Activated CD4-positive, alpha-beta memory T cell treated with anti-CD3 and anti-CD28 coated beads, Interleukin-2, amount 10 ng/mL, durations not matched to agents 7 days and 5 days (primary cell): ENCODE measurements around the gene TCEAL3. TPM values are rescaled to one million over a fixed set of nuclear protein-coding genes. Genes with fewer than 3 reads are reported as not detected.
A peak's percentile ranks its signal among the peaks of the same experiment; 100 is the strongest.
"Not testable (repeated sequence)": the region's sequence is repeated elsewhere in the genome, so short reads cannot be mapped to it uniquely, and the experiment has no call there.

Experiments used
- CTCF ChIA-PET: fragments of 350-600 bp; sonication (Branson Sonifier 250); formaldehyde crosslinking; loops from one replicate; lab custom pipeline; 2021; ENCODE audit warnings: antibody characterized with exemption, inconsistent platforms; lab: Charles Lee
- POLR2A ChIA-PET: fragments of 350-600 bp; sonication (Branson Sonifier 250); formaldehyde crosslinking; loops from one replicate; lab custom pipeline; 2021; ENCODE audit warnings: antibody characterized with exemption; lab: Charles Lee
- DNase-seq: peaks from one replicate; pipeline ENCODE4 v3.0.0-alpha.2; 2020
- H3K27ac Mint-ChIP-seq: one replicate; pipeline ENCODE4 v1.8.0; 2021; ENCODE audit warnings: mild to moderate bottlenecking, mixed read lengths
- H3K27me3 Mint-ChIP-seq: one replicate; pipeline ENCODE4 v1.8.0; 2021; ENCODE audit warnings: mixed read lengths
- H3K36me3 Mint-ChIP-seq: one replicate; pipeline ENCODE4 v1.8.0; 2021; ENCODE audit warnings: low read depth, mixed read lengths
- H3K4me1 Mint-ChIP-seq: one replicate; pipeline ENCODE4 v1.8.0; 2021; ENCODE audit warnings: mixed read lengths
- H3K4me3 Mint-ChIP-seq: one replicate; pipeline ENCODE4 v1.8.0; 2021; ENCODE audit warnings: mild to moderate bottlenecking, mixed read lengths
- H3K9me3 Mint-ChIP-seq: one replicate; pipeline ENCODE4 v1.8.0; 2021; ENCODE audit warnings: mixed read lengths
- total RNA-seq, 2 experiments: library from RNA; stranded (reverse); gene quantifications; one replicate each; pipeline ENCODE4 v1.2.3, GENCODE V29; 2021

The TCEAL3 gene
- total RNA-seq, result 1 to 10 TPM; 2.5 to 3.0 TPM

- Mint-ChIP-seq H3K36me3 (no peaks in the 10 kb centered on the region), H3K4me1 (peaks cover 6% of the 10 kb centered on the region), H3K4me3 (peak within 1 kb of the TSS; percentile 66), H3K27ac (no peak within 1 kb of the TSS), H3K9me3 (no peaks in the 10 kb centered on the region), H3K27me3 (peaks cover 10% of the 10 kb centered on the region)
- DNase-seq, result peak; percentile 19
- ChIA-PET POLR2A (no interaction called here), CTCF (no interaction called here)
Measured at GRCh38 chrX:103607364-103608305, at the start of gene TCEAL3. TCEAL3 (plus strand) TSS chrX:103607963; CDS start chrX:103609065, 1,102 bp downstream.

GRCh38 chrX:103560256-103560655 is 47.5 kb upstream of the TCEAL3 start:
- Mint-ChIP-seq H3K36me3 (no peaks in the 10 kb centered on the region), H3K9me3 (no peaks in the 10 kb centered on the region), H3K27me3 (peaks cover 5% of the 10 kb centered on the region), H3K4me3 (no peak overlapping the region), H3K27ac (no peak overlapping the region), H3K4me1 (no peaks in the 10 kb centered on the region)
- no peak for DNase-seq
- POLR2A ChIA-PET, result no interaction called here
- CTCF ChIA-PET, result no interaction called here

DNA sequence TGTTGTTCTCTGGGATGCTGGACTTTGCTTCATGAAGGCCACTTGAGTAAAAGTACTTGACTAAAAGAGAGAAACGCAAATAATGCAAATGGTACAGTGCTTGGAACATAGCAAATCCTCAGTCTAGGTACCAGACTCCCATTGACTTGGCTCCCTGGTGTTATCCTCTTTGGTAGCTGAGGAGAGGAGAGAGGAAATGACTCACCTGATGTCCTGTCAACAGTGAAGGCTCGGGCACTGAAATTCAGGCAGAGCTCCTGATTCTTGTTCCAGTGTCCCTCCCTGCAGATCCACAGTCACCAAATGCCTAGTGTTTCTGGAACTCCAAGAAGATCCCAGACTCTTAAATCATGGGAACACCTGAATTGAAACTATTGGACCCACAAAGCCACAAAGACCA is 45.0 kb upstream of the TCEAL3 start:
- DNase-seq, result no peak
- Mint-ChIP-seq H3K27ac (no peak overlapping the region), H3K4me1 (no peaks in the 10 kb centered on the region), H3K4me3 (no peak overlapping the region), H3K36me3 (no peaks in the 10 kb centered on the region), H3K27me3 (peaks cover 5% of the 10 kb centered on the region), H3K9me3 (no peaks in the 10 kb centered on the region)
- POLR2A ChIA-PET, result no interaction called here
- CTCF ChIA-PET, result no interaction called here

DNA sequence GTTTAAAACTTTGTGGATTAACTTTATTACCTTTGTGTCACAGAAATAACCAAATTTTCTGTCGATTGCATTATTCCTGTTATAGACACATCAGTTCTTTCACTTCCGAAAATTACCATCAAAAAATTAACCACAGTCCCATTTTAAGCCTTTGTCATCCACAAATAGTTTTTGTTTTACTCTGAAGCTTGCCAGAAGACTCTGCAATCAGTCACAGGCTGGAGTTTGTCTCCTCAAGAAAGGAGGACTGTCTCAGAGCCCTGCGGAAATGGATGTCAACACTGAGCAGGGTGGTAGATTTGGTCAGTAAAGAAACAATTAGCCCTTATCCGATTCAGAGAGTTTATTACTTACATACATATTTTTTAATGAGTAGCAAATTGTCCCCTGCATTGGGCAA is 42.6 kb upstream of the TCEAL3 start:
- CTCF ChIA-PET, result no interaction called here
- Mint-ChIP-seq H3K27me3 (peaks cover 4% of the 10 kb centered on the region), H3K9me3 (no peaks in the 10 kb centered on the region), H3K4me3 (no peak overlapping the region), H3K27ac (no peak overlapping the region), H3K36me3 (no peaks in the 10 kb centered on the region), H3K4me1 (no peaks in the 10 kb centered on the region)
- POLR2A ChIA-PET, result no interaction called here
- no peak for DNase-seq

DNA sequence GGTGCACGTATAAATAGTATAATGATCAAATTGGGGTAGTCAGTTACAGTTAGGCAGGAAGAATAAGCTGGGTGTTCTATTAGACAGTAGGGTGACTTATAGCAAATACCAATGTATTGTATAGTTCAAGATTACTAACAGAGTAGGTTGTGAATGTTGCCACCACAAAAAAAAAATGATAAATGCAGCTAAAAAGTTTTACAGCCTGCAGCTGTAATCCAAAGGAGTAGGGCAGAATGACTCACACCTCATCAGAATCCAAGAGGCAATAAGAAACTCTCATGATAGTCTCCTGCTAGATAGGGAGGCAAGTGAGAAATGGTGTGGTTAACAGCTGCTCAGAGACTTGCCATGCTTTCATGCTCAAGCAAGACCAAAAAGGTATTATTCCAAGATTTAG is 42.0 kb upstream of the TCEAL3 start:
- Mint-ChIP-seq H3K9me3 (no peaks in the 10 kb centered on the region), H3K27me3 (peaks cover 2% of the 10 kb centered on the region), H3K4me3 (no peak overlapping the region), H3K27ac (no peak overlapping the region), H3K36me3 (no peaks in the 10 kb centered on the region), H3K4me1 (no peaks in the 10 kb centered on the region)
- POLR2A ChIA-PET, result no interaction called here
- no peak for DNase-seq
- CTCF ChIA-PET, result no interaction called here

GRCh38 chrX:103571121-103571520 is 36.6 kb upstream of the TCEAL3 start:
- Mint-ChIP-seq H3K27ac (no peak overlapping the region), H3K27me3 (peaks cover 5% of the 10 kb centered on the region), H3K36me3 (no peaks in the 10 kb centered on the region), H3K4me1 (no peaks in the 10 kb centered on the region), H3K4me3 (no peak overlapping the region), H3K9me3 (no peaks in the 10 kb centered on the region)
- DNase-seq, result no peak
- POLR2A ChIA-PET, result no interaction called here
- CTCF ChIA-PET, result no interaction called here

DNA sequence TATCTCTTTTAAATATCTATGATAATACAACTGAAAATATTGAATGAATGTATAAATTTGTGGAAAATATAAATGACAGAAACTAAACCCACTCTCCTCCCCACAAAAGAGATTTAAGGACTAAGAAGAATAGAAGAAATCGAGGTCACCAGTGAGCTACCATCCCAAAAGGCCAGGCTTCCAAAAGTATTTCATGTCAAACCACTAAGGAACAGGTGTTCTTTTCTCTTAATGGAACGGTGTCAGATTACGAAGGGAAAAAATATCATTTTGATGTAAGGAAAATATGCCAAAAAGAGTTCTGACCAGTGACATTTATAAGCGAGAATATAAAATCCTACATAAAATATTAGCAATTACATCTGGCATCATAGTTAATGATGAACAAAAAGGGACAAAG is 36.0 kb upstream of the TCEAL3 start:
- Mint-ChIP-seq H3K27me3 (peaks cover 5% of the 10 kb centered on the region), H3K27ac (no peak overlapping the region), H3K4me3 (no peak overlapping the region), H3K36me3 (no peaks in the 10 kb centered on the region), H3K9me3 (no peaks in the 10 kb centered on the region), H3K4me1 (no peaks in the 10 kb centered on the region)
- DNase-seq, result no peak
- POLR2A ChIA-PET, result no interaction called here
- CTCF ChIA-PET, result no interaction called here

- no peaks in the 10 kb centered on the region for H3K9me3 Mint-ChIP-seq
- no peak overlapping the region for H3K27ac Mint-ChIP-seq
- no peak for DNase-seq
- H3K27me3 Mint-ChIP-seq, result peaks cover 8% of the 10 kb centered on the region
- H3K36me3 Mint-ChIP-seq, result no peaks in the 10 kb centered on the region
- no peak overlapping the region for H3K4me3 Mint-ChIP-seq
- H3K4me1 Mint-ChIP-seq, result no peaks in the 10 kb centered on the region
- CTCF ChIA-PET, result no interaction called here
- POLR2A ChIA-PET, result interaction anchor here (0.8 kb wide), 1 partner anchor 19 kb away, joined by 3 read pairs; no protein-coding TSS in a partner anchor
Measured at GRCh38 chrX:103573202-103573601, 34.6 kb upstream of the TCEAL3 start.

DNA sequence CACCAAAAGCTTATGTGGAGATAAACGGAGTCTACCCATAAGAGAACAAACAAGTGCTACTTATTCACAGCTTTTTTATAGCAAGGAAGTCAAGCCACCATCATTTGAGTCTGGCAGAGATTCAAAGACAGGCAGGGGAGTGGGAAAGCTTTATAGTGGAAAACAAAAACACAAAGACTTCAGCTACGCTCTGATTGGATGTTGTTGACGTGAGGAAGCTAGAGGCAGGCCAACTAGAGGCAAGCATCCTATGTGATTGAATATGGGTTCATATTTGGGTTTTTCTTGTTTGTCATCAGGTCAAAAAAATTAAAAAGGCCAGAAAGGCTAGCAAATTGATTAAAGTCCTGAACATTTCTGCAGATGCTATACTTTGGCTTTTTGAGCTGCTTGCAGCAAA is 23.2 kb upstream of the TCEAL3 start:
- ChIA-PET CTCF (no interaction called here), POLR2A (no interaction called here)
- H3K27me3 Mint-ChIP-seq, result peaks cover 13% of the 10 kb centered on the region
- H3K9me3 Mint-ChIP-seq, result no peaks in the 10 kb centered on the region
- no peak for DNase-seq
- no peaks in the 10 kb centered on the region for H3K36me3 Mint-ChIP-seq
- no peak overlapping the region for H3K4me3 Mint-ChIP-seq
- H3K27ac Mint-ChIP-seq, result no peak overlapping the region
- peaks cover 4% of the 10 kb centered on the region for H3K4me1 Mint-ChIP-seq

DNA sequence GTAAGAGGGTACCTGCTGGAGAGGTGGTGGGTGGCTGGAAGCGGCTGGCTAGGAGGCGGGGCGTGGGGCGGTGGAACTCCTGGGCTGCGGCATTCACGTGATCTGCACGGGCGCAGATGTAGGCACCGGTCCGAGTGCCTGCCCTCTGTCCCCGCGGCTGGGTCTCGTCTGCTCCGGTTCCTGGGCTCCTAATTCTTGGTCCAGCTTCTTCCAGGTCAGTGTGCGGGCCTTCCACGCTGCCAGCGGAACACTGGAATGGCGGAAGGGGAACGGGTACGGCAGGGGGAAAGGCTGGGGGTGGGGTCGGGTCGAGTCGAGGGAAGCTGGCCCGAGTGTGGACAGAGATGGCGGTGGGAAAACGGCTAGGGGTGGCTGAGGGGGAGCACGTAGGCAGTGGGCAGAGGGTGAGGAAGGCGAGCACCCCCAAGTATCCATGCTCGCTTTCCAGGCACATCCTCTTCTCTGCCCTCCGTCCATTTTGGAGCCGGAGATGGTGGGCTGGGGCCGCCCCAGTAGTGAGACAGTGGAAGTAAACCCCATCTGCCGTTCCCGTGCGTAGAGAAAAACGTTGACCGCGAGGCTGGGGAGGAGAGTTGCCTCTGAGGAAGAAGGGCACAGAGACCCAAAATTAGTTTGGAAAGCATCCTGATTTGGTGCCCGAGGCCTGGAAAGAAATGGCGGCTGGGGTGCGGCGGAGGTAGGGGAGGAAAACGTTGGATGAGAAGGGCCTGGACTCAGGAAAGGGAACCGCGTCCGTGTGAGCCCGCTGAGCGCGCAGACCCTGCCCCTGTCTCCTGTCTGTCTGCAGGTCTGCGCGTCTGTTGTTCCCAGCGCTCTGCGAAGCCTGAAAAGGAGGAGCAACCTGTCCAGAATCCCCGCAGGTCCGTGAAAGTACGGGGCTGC is 22.1 kb upstream of the TCEAL3 start, which contains the start of gene TCEAL4:
Gene TCEAL4 (plus strand): TSS at position 105 of the 903 bp plus-strand sequence. CDS start 1,161 bp downstream, outside the sequence.
- H3K4me1 Mint-ChIP-seq, result peaks cover 7% of the 10 kb centered on the region
- no peaks in the 10 kb centered on the region for H3K36me3 Mint-ChIP-seq
- no peaks in the 10 kb centered on the region for H3K9me3 Mint-ChIP-seq
- peak; percentile 17 for DNase-seq
- POLR2A ChIA-PET, result no interaction called here
- H3K4me3 Mint-ChIP-seq, result peak within 1 kb of the TSS; percentile 73
- H3K27me3 Mint-ChIP-seq, result peaks cover 10% of the 10 kb centered on the region
- H3K27ac Mint-ChIP-seq, result no peak within 1 kb of the TSS
- CTCF ChIA-PET, result no interaction called here

DNA sequence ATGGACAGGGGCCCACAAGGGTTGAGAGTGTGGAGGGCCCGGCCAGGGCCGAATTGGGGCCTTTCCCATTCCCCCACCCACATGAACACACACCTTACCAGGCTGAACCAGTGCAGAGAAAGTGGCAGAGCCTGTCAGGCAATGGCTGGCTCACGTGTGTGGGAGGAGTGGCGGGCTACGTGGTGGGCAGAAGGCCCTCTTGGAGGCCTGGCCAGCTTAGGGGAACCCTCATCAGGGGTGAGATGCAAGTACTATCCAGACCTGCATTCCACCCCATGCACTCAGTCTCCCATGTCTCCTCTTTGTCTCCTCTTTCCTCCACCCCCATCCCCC is 21.5 kb upstream of the TCEAL3 start:
- Mint-ChIP-seq H3K4me1 (peaks cover 7% of the 10 kb centered on the region), H3K27ac (no peak overlapping the region), H3K4me3 (peak overlapping the region; percentile 73), H3K36me3 (no peaks in the 10 kb centered on the region), H3K9me3 (no peaks in the 10 kb centered on the region), H3K27me3 (peaks cover 6% of the 10 kb centered on the region)
- DNase-seq, result no peak
- ChIA-PET CTCF (no interaction called here), POLR2A (no interaction called here)

DNA sequence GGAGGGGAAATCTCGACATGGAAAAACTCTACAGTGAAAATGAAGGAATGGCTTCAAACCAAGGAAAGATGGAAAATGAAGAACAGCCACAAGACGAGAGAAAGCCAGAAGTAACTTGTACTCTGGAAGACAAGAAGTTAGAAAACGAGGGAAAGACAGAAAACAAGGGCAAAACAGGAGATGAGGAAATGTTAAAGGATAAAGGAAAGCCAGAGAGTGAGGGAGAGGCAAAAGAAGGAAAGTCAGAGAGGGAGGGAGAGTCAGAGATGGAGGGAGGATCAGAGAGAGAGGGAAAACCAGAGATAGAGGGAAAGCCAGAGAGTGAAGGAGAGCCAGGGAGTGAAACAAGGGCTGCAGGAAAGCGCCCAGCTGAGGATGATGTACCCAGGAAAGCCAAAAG is 21.1 kb upstream of the TCEAL3 start:
- H3K9me3 Mint-ChIP-seq, result no peaks in the 10 kb centered on the region

GRCh38 chrX:103592295-103592694 is 15.5 kb upstream of the TCEAL3 start:
- POLR2A ChIA-PET, H3K36me3 Mint-ChIP-seq: not testable (repeated sequence)

More for the DNA sequence above, 21.1 kb upstream of the TCEAL3 start:
- peaks cover 7% of the 10 kb centered on the region for H3K4me1 Mint-ChIP-seq
- H3K27me3 Mint-ChIP-seq, result peaks cover 4% of the 10 kb centered on the region
- DNase-seq, result no peak
- POLR2A ChIA-PET, result no interaction called here
- no peak overlapping the region for H3K27ac Mint-ChIP-seq
- H3K4me3 Mint-ChIP-seq, result peak overlapping the region; percentile 6
- H3K36me3 Mint-ChIP-seq, result no peaks in the 10 kb centered on the region
- CTCF ChIA-PET, result no interaction called here

More at GRCh38 chrX:103592295-103592694, 15.5 kb upstream of the TCEAL3 start:
- H3K4me3 Mint-ChIP-seq, H3K27me3 Mint-ChIP-seq, CTCF ChIA-PET, H3K9me3 Mint-ChIP-seq, DNase-seq, H3K27ac Mint-ChIP-seq, H3K4me1 Mint-ChIP-seq: not testable (repeated sequence)
